Loucy (cell line): ENCODE results near the gene UPK1A.

Experiments
- H2AFZ ChIP-seq: fragments of 200-600 bp; sonication (generic); 2 replicates; pipeline ENCODE4 v1.6.0; 2016; ENCODE audit warnings: antibody characterized with exemption, mild to moderate bottlenecking, low read length, moderate library complexity
- H3F3A ChIP-seq: fragments of 200-600 bp; 2 replicates; pipeline ENCODE4 v1.6.0; 2016; ENCODE audit warnings: antibody characterized with exemption, low read depth, mild to moderate bottlenecking
- H3K27me3 ChIP-seq: fragments of 200-600 bp; sonication (generic); 2 replicates; pipeline ENCODE4 v1.6.1; 2014; ENCODE audit warnings: low read length, mild to moderate bottlenecking; ENCODE audit not compliant: insufficient read depth, poor library complexity, severe bottlenecking
- H3K36me3 ChIP-seq: fragments of 200-600 bp; sonication (generic); 2 replicates; pipeline ENCODE4 v1.6.1; 2016; ENCODE audit warnings: low read length; ENCODE audit not compliant: insufficient read depth
- H3K4me1 ChIP-seq: fragments of 200-600 bp; sonication (generic); 2 replicates; pipeline ENCODE4 v1.5.1; 2014; ENCODE audit warnings: low read length, mild to moderate bottlenecking; ENCODE audit not compliant: insufficient read depth, poor library complexity, severe bottlenecking
- H3K4me2 ChIP-seq: fragments of 200-600 bp; sonication (generic); 2 replicates; pipeline ENCODE4 v1.6.0; 2014; ENCODE audit warnings: antibody characterized with exemption, low read length, low read depth, mild to moderate bottlenecking; ENCODE audit not compliant: poor library complexity, severe bottlenecking
- H3K4me3 ChIP-seq: fragments of 200-600 bp; sonication (generic); 2 replicates; pipeline ENCODE4 v1.5.1; 2014; ENCODE audit warnings: low read length, mild to moderate bottlenecking, mixed read lengths; ENCODE audit not compliant: poor library complexity, severe bottlenecking
- H3K79me2 ChIP-seq: fragments of 200-600 bp; sonication (generic); 2 replicates; pipeline ENCODE4 v1.6.1; 2014; ENCODE audit warnings: low read length; ENCODE audit not compliant: insufficient read depth
- H3K9ac ChIP-seq: fragments of 200-600 bp; sonication (generic); 2 replicates; pipeline ENCODE4 v1.6.0; 2014; ENCODE audit warnings: mild to moderate bottlenecking, low read depth, low read length, moderate library complexity; ENCODE audit not compliant: poor library complexity, severe bottlenecking
- H3K9me2 ChIP-seq: fragments of 200-600 bp; sonication (generic); replicated peaks from 2 replicates; pipeline ENCODE4 v1.6.1; 2016; ENCODE audit warnings: low read depth, low read length, mixed read lengths
- H3K9me3 ChIP-seq: fragments of 200-600 bp; sonication (generic); 2 replicates; pipeline ENCODE4 v1.6.1; 2014; ENCODE audit warnings: mild to moderate bottlenecking, antibody characterized with exemption, low read length, low read depth; ENCODE audit not compliant: insufficient read depth
- H4K20me1 ChIP-seq: fragments of 200-600 bp; sonication (generic); 2 replicates; pipeline ENCODE4 v1.6.0; 2014; ENCODE audit warnings: antibody characterized with exemption, low read length, mild to moderate bottlenecking; ENCODE audit not compliant: insufficient read depth, poor library complexity, severe bottlenecking
- EZH2phosphoT487 ChIP-seq: fragments of 200-600 bp; IDR thresholded peaks from 2 replicates; pipeline ENCODE4 v1.6.1; 2018; ENCODE audit warnings: antibody characterized with exemption, mild to moderate bottlenecking, moderate library complexity, borderline replicate concordance
- TF ChIP-seq, protein P1 (sequence below): fragments of 200-600 bp; sonication (generic); conservative IDR thresholded peaks from 2 replicates; pipeline ENCODE4 v1.5.1; 2014; ENCODE audit warnings: mild to moderate bottlenecking, antibody characterized with exemption, low read length

The UPK1A gene

GRCh38 chr19:35661995-35662340, 4.3 kb upstream of the UPK1A start:
- Histone ChIP-seq H4K20me1 (no peaks in the 10 kb centered on the region), H3K4me1 (no peaks in the 10 kb centered on the region), H3K4me2 (no peak overlapping the region), H3K27me3 (no peaks in the 10 kb centered on the region), H3K9ac (no peak overlapping the region), H3K9me2 (no peaks in the 10 kb centered on the region), H3K9me3 (no peaks in the 10 kb centered on the region), H3K79me2 (no peaks in the 10 kb centered on the region), H3K4me3 (no peak overlapping the region), H3K36me3 (peaks cover 8% of the 10 kb centered on the region; the same call in 1 of the 2 replicates), H3F3A (no peaks in the 10 kb centered on the region), H2AFZ (no peak overlapping the region)
- TF ChIP-seq EZH2phosphoT487 = no peak
- TF ChIP-seq, protein P1, sequence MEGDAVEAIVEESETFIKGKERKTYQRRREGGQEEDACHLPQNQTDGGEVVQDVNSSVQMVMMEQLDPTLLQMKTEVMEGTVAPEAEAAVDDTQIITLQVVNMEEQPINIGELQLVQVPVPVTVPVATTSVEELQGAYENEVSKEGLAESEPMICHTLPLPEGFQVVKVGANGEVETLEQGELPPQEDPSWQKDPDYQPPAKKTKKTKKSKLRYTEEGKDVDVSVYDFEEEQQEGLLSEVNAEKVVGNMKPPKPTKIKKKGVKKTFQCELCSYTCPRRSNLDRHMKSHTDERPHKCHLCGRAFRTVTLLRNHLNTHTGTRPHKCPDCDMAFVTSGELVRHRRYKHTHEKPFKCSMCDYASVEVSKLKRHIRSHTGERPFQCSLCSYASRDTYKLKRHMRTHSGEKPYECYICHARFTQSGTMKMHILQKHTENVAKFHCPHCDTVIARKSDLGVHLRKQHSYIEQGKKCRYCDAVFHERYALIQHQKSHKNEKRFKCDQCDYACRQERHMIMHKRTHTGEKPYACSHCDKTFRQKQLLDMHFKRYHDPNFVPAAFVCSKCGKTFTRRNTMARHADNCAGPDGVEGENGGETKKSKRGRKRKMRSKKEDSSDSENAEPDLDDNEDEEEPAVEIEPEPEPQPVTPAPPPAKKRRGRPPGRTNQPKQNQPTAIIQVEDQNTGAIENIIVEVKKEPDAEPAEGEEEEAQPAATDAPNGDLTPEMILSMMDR = no peak

- Histone ChIP-seq H3K79me2 (no peaks in the 10 kb centered on the region), H3K9me3 (no peaks in the 10 kb centered on the region), H3K27me3 (no peaks in the 10 kb centered on the region), H3K4me2 (no peak overlapping the region), H4K20me1 (no peaks in the 10 kb centered on the region), H3K4me3 (no peak overlapping the region), H3F3A (no peaks in the 10 kb centered on the region), H3K9ac (no peak overlapping the region), H3K36me3 (no peaks in the 10 kb centered on the region), H3K4me1 (no peaks in the 10 kb centered on the region), H2AFZ (no peak overlapping the region), H3K9me2 (no peaks in the 10 kb centered on the region)
- TF ChIP-seq EZH2phosphoT487 = no peak
- TF ChIP-seq, protein P1 = no peak
These were observed 2.3 kb upstream of the UPK1A start for GRCh38 chr19:35663981-35664380.

GRCh38 chr19:35665157-35665556, 1.2 kb upstream of the UPK1A start:
- Histone ChIP-seq H3K36me3 (no peaks in the 10 kb centered on the region), H3K4me2 (no peak overlapping the region), H3F3A (no peaks in the 10 kb centered on the region), H3K9me3 (no peaks in the 10 kb centered on the region), H3K9me2 (no peaks in the 10 kb centered on the region), H3K4me1 (no peaks in the 10 kb centered on the region), H4K20me1 (no peaks in the 10 kb centered on the region), H3K27me3 (no peaks in the 10 kb centered on the region), H3K4me3 (no peak overlapping the region), H3K9ac (no peak overlapping the region), H2AFZ (no peak overlapping the region), H3K79me2 (no peaks in the 10 kb centered on the region)
- no peak for TF ChIP-seq EZH2phosphoT487
- TF ChIP-seq, protein P1 = no peak
